ENCODE measurements around the gene SLC36A1.

The SLC36A1 gene

GRCh38 chr5:151528996-151529395 lies 81.6 kb downstream of the SLC36A1 start:
- DNase-seq (ENCODE audit: insufficient read length, low spot score) (no peak), FAIRE-seq (no peak)

- no peak for FAIRE-seq
- no peak for DNase-seq (ENCODE audit: insufficient read length, low spot score)
Measured at GRCh38 chr5:151531581-151531980, 84.2 kb downstream of the SLC36A1 start.

GRCh38 chr5:151532416-151532815 lies 85.0 kb downstream of the SLC36A1 start:
- DNase-seq (ENCODE audit: insufficient read length, low spot score) (no peak), FAIRE-seq (no peak)

- no peak for FAIRE-seq
- DNase-seq (ENCODE audit: insufficient read length, low spot score): no peak
Measured at GRCh38 chr5:151534350-151534749, 86.9 kb downstream of the SLC36A1 start.

- no peak for FAIRE-seq
Measured at GRCh38 chr5:151537044-151537443, 89.6 kb downstream of the SLC36A1 start.

GRCh38 chr5:151541571-151541970 lies 94.2 kb downstream of the SLC36A1 start:
- FAIRE-seq (no peak), DNase-seq (ENCODE audit: insufficient read length, low spot score) (no peak)

More at GRCh38 chr5:151537044-151537443, 89.6 kb downstream of the SLC36A1 start:
- no peak for DNase-seq (ENCODE audit: insufficient read length, low spot score)

Data from GM19239 (cell line).